Ovary (tissue), 3 donors: ENCODE data around the gene ARL8A.

ENCODE experiments used
- POLR2A ChIP-seq: fragments of 450-650 bp; IDR thresholded peaks from one replicate; pipeline ENCODE4 v1.6.1; 2017; ENCODE audit warnings: antibody characterized with exemption, mild to moderate bottlenecking, moderate library complexity
- TF ChIP-seq, protein P1 (sequence below), 3 donors: fragments of 450-650 bp in 2 of 3; fragments of 200-600 bp in 1 of 3; IDR thresholded peaks; one replicate each; pipeline versions ENCODE4 v1.5.1 to v1.8.0; 2016 to 2022; ENCODE audit warnings: antibody characterized with exemption in 3 of 3, mild to moderate bottlenecking in 1 of 3
- donor health status: DM: no; HTN: no; CAD: no.

- TF ChIP-seq, protein P1, sequence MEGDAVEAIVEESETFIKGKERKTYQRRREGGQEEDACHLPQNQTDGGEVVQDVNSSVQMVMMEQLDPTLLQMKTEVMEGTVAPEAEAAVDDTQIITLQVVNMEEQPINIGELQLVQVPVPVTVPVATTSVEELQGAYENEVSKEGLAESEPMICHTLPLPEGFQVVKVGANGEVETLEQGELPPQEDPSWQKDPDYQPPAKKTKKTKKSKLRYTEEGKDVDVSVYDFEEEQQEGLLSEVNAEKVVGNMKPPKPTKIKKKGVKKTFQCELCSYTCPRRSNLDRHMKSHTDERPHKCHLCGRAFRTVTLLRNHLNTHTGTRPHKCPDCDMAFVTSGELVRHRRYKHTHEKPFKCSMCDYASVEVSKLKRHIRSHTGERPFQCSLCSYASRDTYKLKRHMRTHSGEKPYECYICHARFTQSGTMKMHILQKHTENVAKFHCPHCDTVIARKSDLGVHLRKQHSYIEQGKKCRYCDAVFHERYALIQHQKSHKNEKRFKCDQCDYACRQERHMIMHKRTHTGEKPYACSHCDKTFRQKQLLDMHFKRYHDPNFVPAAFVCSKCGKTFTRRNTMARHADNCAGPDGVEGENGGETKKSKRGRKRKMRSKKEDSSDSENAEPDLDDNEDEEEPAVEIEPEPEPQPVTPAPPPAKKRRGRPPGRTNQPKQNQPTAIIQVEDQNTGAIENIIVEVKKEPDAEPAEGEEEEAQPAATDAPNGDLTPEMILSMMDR (IDR thresholded peaks at IDR 0.05), result no peak
- TF ChIP-seq POLR2A, result no peak
Observed at GRCh38 chr1:202150187-202150586, 5.7 kb upstream of the ARL8A start.
